OCI-LY7 (cell line): ENCODE results near the gene EEIG2. TPM values are rescaled to one million over a fixed set of nuclear protein-coding genes. Genes with fewer than 3 reads are reported as not detected.
"Not testable (repeated sequence)": the region's sequence is repeated elsewhere in the genome, so short reads cannot be mapped to it uniquely, and the experiment has no call there.

Source experiments
- BruUV-seq: library from RNA; stranded (reverse); fragments of 400-500 nt; replicated peaks from 2 replicates; lab custom pipeline; 2021; lab: Mats Ljungman, UMichigan
- CTCF ChIA-PET: fragments of 300-600 bp; sonication (Branson Sonifier 250); formaldehyde crosslinking; loops from one replicate; lab custom pipeline; 2022; ENCODE audit warnings: antibody characterized with exemption; ENCODE audit not compliant: unreplicated experiment; lab: Charles Lee
- POLR2A ChIA-PET: fragments of 300-600 bp; sonication (Branson Sonifier 250); formaldehyde crosslinking; loops from one replicate; lab custom pipeline; 2022; ENCODE audit warnings: antibody characterized with exemption; lab: Charles Lee
- DNase-seq: peaks from one replicate; pipeline ENCODE4 v3.0.0-alpha.2; 2015; ENCODE audit warnings: low spot score
- H2AFZ ChIP-seq: fragments of 200-600 bp; sonication (generic), shearing (Covaris generic); 2 replicates; pipeline ENCODE4 v1.6.1; 2014; ENCODE audit warnings: mild to moderate bottlenecking, antibody characterized with exemption, low read length, moderate library complexity
- H3K27ac ChIP-seq: fragments of 200-600 bp; sonication (generic); 2 replicates; pipeline ENCODE4 v1.5.1; 2014; ENCODE audit warnings: mixed run types, low read depth, mild to moderate bottlenecking, moderate library complexity, low read length, inconsistent platforms; ENCODE audit not compliant: poor library complexity, severe bottlenecking
- H3K36me3 ChIP-seq: fragments of 200-600 bp; sonication (generic); 2 replicates; pipeline ENCODE4 v1.6.1; 2014; ENCODE audit warnings: mild to moderate bottlenecking, antibody characterized with exemption, low read length, moderate library complexity, mixed read lengths; ENCODE audit not compliant: insufficient read depth
- H3K4me1 ChIP-seq: fragments of 200-600 bp; sonication (generic); 2 replicates; pipeline ENCODE4 v1.5.1; 2014; ENCODE audit warnings: mild to moderate bottlenecking, low read length; ENCODE audit not compliant: insufficient read depth, poor library complexity, severe bottlenecking
- H3K4me2 ChIP-seq: fragments of 200-600 bp; sonication (generic); 2 replicates; pipeline ENCODE4 v1.6.1; 2014; ENCODE audit warnings: mild to moderate bottlenecking, low read length
- H3K4me3 ChIP-seq: fragments of 200-600 bp; sonication (generic); 2 replicates; pipeline ENCODE4 v1.5.1; 2014; ENCODE audit warnings: mild to moderate bottlenecking, low read depth, low read length; ENCODE audit not compliant: poor library complexity, severe bottlenecking
- H3K79me2 ChIP-seq: fragments of 200-600 bp; sonication (generic); 2 replicates; pipeline ENCODE4 v1.6.1; 2016; ENCODE audit warnings: low read depth, mild to moderate bottlenecking, low read length, moderate library complexity, mixed read lengths; ENCODE audit not compliant: insufficient read depth
- H3K9me2 ChIP-seq: fragments of 200-600 bp; sonication (generic); 2 replicates; pipeline ENCODE4 v1.6.1; 2016; ENCODE audit warnings: mild to moderate bottlenecking, low read length, mixed read lengths; ENCODE audit not compliant: insufficient read depth
- H3K9me3 ChIP-seq: fragments of 200-600 bp; sonication (generic); 2 replicates; pipeline ENCODE4 v1.6.1; 2014; ENCODE audit warnings: mild to moderate bottlenecking, mixed run types, low read length, mixed read lengths
- H4K20me1 ChIP-seq: fragments of 200-600 bp; sonication (generic); 2 replicates; pipeline ENCODE4 v1.6.1; 2014; ENCODE audit warnings: mild to moderate bottlenecking, antibody characterized with exemption, low read length, moderate library complexity, mixed read lengths; ENCODE audit not compliant: insufficient read depth
- EZH2phosphoT487 ChIP-seq: fragments of 200-600 bp; sonication (generic); IDR thresholded peaks from 2 replicates; pipeline ENCODE4 v1.6.1; 2018; ENCODE audit warnings: low read depth, borderline replicate concordance, mild to moderate bottlenecking, mixed run types, antibody characterized with exemption, low read length, moderate library complexity, mixed read lengths
- intact Hi-C: fragments of 100-400 bp; cut with micrococcal nuclease; formaldehyde crosslinking; loops from one replicate; pipeline ENCODE4 v1.10.0; 2022; ENCODE audit not compliant: unreplicated experiment
- total RNA-seq, 2 experiments: library from RNA; depleted of rRNA in 1 of 2; stranded (reverse); fragments of >200 nt in 1 of 2; shearing (Covaris generic) in 1 of 2; gene quantifications; 2 replicates each; pipeline ENCODE4 v1.2.3, GENCODE V29; 2014 to 2022
- TF ChIP-seq, protein P1 (sequence below): fragments of 200-600 bp; sonication (generic); conservative IDR thresholded peaks from 2 replicates; pipeline ENCODE4 v1.5.1; 2014; ENCODE audit warnings: mild to moderate bottlenecking, antibody characterized with exemption, low read length, moderate library complexity, mixed read lengths

Gene EEIG2
- total RNA-seq, 2 experiments from 2014 or later, result 23.1 to 24.7 TPM

DNA sequence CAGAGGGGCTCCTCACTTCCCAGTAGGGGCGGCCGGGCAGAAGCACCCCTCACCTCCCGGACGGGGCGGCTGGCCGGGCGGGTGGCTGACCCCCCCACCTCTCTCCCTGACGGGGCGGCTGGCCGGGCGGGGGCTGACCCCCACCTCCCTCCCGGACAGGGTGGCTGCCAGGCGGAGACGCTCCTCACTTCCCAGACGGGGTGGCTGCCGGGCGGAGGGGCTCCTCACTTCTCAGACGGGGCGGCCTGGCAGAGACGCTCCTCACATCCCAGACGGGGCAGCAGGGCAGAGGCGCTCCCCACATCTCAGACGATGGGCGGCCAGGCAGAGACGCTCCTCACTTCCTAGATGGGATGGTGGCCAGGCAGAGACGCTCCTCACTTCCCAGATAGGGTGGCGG, 23.9 kb upstream of the EEIG2 start:
- BruUV-seq, H3K9me3 ChIP-seq, H2AFZ ChIP-seq, H3K79me2 ChIP-seq, intact Hi-C loops, H3K9me2 ChIP-seq, H4K20me1 ChIP-seq, H3K4me1 ChIP-seq, CTCF ChIA-PET, POLR2A ChIA-PET, H3K36me3 ChIP-seq, DNase-seq, H3K4me3 ChIP-seq, H3K4me2 ChIP-seq, H3K27ac ChIP-seq: not testable (repeated sequence)

DNA sequence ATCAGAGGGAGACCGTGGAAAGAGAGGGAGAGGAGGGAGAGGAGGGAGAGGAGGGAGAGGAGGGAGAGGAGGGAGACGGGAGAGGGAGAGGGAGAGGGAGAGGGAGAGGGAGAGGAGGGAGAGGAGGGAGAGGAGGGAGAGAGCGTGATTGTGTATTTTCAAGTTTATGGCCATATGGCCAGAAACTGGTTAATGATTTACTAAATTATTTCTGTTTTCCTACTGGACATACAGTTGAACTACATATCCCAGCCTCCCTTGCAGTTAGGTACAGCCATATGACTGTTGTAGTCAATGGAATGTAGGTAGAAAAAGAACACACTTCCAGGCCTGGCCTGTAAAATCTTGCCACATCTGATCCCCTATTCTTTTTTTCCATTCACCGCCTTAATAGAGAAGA, 23.1 kb upstream of the EEIG2 start:
- BruUV-seq, H3K36me3 ChIP-seq, H3K79me2 ChIP-seq, POLR2A ChIA-PET, CTCF ChIA-PET, H3K4me2 ChIP-seq, H4K20me1 ChIP-seq, H3K4me1 ChIP-seq, H3K9me2 ChIP-seq, H3K27ac ChIP-seq, H3K4me3 ChIP-seq, intact Hi-C loops, H2AFZ ChIP-seq, H3K9me3 ChIP-seq, DNase-seq: not testable (repeated sequence)

DNA sequence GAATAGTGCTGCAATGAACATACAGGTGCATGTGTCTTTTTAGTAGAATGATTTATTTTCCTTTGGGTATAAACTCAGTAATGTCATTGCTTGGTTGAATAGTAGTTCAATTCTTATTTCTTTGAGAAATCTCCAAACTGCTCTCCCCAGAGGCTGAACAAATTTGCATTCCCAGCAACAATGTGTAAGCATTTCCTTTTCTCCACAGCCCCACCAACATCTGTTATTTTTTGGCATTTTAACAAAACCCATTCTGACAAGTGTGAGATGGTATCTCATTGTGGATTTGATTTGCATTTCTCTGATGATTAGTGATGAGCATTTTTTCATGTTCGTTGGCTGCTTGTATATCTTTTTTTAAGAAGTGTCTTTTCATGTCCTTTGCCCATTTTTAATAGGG, 21.9 kb upstream of the EEIG2 start:
- intact Hi-C loops, result no loop called here
- H3K4me2 ChIP-seq, result no peak overlapping the region
- no peaks in the 10 kb centered on the region for H3K9me3 ChIP-seq
- H3K27ac ChIP-seq, result no peak overlapping the region
- H4K20me1 ChIP-seq, result no peaks in the 10 kb centered on the region
- H3K79me2 ChIP-seq, result no peaks in the 10 kb centered on the region
- POLR2A ChIA-PET, result interaction anchor here (1.7 kb wide), 1 partner anchor 19 kb away, joined by 7 read pairs; no protein-coding TSS in a partner anchor
- no peak overlapping the region for H2AFZ ChIP-seq
- peaks cover 8% of the 10 kb centered on the region for H3K4me1 ChIP-seq
- no peaks in the 10 kb centered on the region for H3K9me2 ChIP-seq
- no TSS peak for BruUV-seq
- DNase-seq, result no peak
- H3K36me3 ChIP-seq, result no peaks in the 10 kb centered on the region
- TF ChIP-seq, protein P1, sequence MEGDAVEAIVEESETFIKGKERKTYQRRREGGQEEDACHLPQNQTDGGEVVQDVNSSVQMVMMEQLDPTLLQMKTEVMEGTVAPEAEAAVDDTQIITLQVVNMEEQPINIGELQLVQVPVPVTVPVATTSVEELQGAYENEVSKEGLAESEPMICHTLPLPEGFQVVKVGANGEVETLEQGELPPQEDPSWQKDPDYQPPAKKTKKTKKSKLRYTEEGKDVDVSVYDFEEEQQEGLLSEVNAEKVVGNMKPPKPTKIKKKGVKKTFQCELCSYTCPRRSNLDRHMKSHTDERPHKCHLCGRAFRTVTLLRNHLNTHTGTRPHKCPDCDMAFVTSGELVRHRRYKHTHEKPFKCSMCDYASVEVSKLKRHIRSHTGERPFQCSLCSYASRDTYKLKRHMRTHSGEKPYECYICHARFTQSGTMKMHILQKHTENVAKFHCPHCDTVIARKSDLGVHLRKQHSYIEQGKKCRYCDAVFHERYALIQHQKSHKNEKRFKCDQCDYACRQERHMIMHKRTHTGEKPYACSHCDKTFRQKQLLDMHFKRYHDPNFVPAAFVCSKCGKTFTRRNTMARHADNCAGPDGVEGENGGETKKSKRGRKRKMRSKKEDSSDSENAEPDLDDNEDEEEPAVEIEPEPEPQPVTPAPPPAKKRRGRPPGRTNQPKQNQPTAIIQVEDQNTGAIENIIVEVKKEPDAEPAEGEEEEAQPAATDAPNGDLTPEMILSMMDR, result no peak
- no peak for TF ChIP-seq EZH2phosphoT487
- CTCF ChIA-PET, result no interaction called here
- H3K4me3 ChIP-seq, result no peak overlapping the region

DNA sequence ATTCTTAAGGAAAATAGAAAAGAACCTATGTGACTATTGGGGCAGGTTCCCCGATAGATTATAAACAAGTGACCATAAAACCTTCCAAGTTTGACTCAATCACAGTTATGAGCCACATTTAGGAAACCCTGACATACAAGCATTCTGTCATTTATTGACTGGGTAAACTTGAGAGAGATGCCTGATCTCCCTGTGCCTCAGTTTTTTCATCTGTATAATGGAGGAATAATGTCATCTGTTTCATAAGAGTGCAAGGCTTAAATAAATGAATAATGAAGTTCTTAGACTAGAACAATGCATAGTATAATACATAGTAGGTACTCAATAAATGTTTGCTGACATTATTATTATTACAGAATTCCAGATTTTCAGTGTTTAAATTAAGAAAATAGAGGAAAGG, 18.9 kb upstream of the EEIG2 start:
- H3K4me1 ChIP-seq, result peaks cover 8% of the 10 kb centered on the region
- POLR2A ChIA-PET, result interaction anchor here (0.9 kb wide), 1 partner anchor 95 kb away, joined by 3 read pairs; no protein-coding TSS in a partner anchor

More for the DNA sequence above, 18.9 kb upstream of the EEIG2 start:
- Histone ChIP-seq H4K20me1 (no peaks in the 10 kb centered on the region), H3K4me3 (no peak overlapping the region), H2AFZ (no peak overlapping the region), H3K36me3 (no peaks in the 10 kb centered on the region), H3K27ac (no peak overlapping the region), H3K79me2 (no peaks in the 10 kb centered on the region), H3K4me2 (no peak overlapping the region), H3K9me2 (no peaks in the 10 kb centered on the region), H3K9me3 (no peaks in the 10 kb centered on the region)
- no TSS peak for BruUV-seq
- no peak for DNase-seq
- no peak for TF ChIP-seq EZH2phosphoT487
- TF ChIP-seq, protein P1, result no peak
- intact Hi-C loops, result no loop called here
- CTCF ChIA-PET, result no interaction called here
